Middle frontal gyrus (tissue), 1 donor: Measurements from ENCODE around the gene ZSCAN21.
A peak's percentile ranks its signal among the peaks of the same experiment; 100 is the strongest.

ENCODE experiments used
- DNase-seq: peaks from one replicate; pipeline ENCODE4 v3.0.0-alpha.2; 2015; ENCODE audit warnings: low spot score; ENCODE audit errors: extremely low spot score

Gene ZSCAN21

DNA sequence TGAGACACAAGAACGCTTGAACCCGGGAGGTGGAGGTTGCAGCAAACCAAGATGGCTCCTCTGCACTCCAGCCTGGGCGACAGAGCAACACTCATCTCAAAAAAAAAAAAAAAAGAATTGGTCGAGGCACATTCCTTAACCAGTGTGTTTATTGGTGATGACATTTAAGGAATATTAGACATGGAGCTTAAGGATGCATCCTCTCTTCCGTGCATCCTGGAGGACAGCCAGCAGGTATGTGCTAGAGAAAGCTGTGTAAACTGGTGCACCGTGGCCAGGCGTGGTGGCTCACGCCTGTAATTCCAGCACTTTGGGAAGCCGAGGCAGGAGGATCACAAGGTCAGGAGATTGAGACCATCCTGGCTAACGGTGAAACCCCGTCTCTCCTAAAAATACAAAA lies 22.4 kb upstream of the ZSCAN21 start:
- no peak for DNase-seq

DNA sequence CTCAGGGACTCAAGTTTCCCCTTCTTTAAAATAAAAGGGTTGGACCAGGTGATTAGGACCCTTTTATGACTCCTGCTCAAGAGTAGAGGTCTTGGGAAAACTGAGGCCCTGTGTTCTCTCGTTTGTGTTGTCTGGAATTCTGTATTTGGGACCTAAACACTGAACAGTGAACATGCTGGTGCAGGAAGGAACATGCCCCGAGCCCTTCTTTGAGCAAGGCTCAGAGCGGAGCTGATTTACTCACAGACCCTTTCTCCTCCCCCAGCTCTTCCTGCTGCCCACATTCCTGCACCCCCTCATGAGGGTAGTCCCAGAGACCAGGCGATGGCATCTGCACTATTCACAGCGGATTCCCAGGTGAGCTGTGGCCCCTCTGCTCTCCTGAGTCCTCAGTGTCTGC lies 20.0 kb upstream of the ZSCAN21 start:
- no peak for DNase-seq

DNA sequence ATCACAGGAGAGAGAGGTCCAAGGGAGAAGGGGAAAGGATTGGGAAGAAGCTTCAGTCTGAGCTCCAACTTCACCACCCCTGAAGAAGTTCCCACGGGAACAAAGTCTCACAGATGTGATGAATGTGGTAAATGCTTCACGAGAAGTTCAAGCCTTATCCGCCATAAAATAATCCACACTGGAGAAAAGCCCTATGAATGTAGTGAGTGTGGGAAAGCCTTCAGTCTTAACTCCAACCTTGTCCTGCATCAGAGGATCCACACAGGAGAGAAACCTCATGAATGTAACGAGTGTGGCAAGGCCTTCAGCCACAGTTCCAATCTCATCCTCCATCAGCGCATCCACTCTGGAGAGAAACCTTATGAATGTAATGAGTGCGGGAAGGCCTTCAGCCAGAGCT lies 16.0 kb upstream of the ZSCAN21 start:
- no peak for DNase-seq

DNA sequence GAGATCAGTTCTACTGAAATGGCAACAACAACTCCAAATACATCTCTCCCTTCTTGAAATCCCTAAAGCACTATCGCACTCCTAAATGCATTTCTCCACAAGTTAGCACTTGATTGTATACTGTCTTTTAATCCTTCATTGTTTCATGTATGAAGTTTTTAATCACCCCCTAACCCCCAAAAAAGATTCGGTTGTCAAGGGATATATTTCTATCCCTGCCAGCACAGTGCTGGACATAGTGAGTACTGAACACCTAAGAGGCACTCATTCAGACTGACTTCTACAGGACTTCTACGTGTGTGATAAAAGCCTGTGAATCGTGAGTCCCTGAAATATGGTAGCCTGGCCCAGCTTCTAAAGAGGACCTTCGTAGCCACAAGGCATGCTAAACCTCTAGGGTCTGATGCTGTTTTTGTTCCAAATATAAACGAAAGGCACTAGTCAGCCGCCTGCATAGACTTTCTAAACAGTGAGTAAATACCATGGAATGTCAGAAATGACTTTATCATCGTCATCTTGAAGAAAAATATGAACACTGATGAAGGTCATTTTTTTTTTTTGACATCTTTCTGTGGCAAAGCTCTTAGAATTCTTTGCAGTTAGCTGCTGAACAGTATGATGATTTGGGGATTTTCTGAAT lies 14.6 kb upstream of the ZSCAN21 start:
- no peak for DNase-seq

DNA sequence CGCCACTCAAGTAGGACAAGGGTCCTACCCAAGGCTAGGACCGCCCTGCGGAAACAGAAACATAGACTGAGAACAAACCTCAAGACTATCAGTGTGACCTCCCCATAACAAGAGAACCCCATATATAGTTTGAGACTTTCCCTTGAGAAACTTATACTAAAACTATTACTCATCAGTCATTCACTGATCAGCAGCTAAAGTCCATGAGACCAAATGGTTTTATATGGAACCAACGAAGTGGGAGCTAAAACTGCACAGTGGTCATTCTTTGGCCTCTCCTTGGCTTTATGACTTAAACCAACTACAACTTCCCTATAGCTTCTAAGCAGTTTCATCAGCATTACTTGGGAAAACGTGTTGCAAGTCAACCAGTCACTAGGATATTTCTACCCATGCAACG lies 13.7 kb upstream of the ZSCAN21 start:
- no peak for DNase-seq

DNA sequence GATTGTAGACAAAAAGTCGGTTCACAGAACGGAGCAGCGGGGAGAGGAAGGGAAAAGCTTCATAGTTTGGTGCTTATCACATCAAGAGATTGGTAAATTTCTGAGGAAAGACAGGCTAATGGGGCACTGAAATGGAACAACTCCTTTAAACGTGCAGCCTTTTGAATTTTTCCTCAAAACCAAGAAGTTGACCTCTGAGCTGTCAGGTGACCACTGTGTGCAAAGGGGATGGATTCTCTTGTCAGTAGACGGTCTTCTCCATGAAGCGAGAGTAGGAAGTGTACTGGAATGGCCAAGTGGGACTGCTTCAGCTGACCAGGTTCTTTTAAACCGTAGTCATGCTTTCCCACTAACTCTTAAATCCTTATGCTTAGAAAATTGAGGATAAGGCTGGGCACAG lies 11.2 kb upstream of the ZSCAN21 start:
- no peak for DNase-seq

DNA sequence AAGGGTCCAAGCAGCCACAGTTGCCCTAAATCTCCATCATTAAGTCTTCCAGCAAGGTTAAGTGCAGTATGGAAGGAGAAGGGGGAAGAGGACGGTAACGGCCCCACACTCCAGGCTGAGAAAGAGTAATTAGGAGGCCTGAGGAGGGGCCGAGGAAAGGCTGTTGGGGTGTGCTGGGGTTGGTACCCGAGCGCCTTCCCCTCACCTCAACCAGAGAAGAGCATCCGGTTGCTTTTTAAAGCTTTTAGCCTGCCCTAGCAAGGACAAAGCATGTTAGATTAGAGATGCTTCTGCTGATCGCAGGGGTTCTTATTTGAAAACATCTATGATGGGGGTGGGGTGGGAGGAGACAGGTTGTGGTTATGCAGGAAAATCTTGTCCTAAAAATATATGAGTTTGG lies 9.0 kb upstream of the ZSCAN21 start:
- DNase-seq = no peak

DNA sequence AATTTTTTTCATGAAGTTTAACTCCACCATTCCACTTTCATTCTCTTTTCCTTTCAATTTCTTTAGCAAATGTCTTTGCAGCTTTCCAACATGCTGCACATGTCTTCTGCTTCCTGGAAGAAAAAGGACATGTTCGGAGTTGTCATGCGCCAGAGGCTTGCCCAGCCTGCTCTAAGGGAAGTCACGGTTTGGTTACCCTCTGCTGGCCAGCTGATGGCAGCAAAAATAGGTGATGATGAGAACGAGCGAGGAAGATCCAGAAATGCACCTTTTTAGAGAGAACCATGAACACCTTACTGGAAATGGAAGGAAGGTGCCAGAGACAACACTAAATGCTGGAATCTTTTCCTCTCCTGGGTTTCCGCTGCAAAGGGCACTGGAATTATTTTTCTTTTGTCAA lies 4.9 kb upstream of the ZSCAN21 start:
- no peak for DNase-seq

DNA sequence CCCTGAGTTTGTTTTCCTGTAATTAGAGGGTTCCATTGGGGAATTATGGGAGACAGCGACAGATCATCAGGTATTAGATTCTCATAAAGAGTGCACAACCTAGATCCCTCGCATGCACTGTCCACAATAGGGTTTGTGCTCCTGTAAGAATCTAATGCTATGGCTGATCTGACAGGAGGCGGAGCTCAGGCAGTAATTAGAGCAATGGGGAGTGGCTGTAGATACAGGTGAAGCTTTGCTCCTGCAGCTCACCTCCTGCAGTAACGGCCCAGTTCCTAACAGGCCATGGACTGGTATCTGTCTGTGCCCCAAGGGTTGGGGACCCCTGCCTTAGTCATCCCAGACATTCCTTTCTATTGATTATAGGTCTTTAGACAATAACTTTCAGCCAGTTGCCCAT lies 894 bp upstream of the ZSCAN21 start:
- DNase-seq = no peak

DNA sequence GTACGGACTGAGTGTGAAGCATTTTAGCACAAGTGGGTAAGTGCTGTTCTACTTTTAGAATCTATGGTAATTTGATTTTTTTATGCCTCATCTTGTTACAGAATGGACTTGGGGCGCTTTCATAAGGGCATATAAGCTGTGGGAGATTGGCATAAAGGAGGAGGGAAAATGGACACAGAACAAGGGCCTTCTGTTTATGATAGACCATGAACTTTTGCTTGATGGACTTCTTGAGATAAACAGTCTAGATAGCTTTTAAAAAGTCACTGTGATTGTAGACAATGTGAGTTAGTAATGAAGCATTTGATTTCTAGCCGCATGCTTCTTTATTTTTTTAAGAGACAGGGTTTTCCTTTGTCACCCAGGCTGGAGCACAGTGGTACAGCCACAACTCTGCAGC lies 2.0 kb downstream of the ZSCAN21 start:
- DNase-seq = no peak

DNA sequence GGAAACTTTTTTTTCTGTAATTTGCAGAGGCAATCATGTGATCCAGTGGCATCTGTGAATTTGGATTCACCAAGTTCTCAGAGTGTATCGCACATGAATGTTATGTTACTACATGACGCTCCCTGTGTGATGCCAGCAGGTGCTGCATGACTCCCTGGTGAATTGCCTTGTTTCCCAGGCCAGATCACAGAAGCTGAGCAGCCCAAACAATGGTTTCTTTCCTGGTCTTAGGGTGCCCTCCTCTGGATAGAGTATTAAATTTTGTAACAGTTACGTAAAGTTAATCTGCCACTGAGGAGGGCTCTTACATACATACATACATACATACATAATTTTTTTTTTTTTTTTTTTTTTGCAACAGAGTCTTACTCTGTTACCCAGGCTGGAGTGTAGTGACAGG lies 3.6 kb downstream of the ZSCAN21 start:
- DNase-seq = peak; percentile 51

DNA sequence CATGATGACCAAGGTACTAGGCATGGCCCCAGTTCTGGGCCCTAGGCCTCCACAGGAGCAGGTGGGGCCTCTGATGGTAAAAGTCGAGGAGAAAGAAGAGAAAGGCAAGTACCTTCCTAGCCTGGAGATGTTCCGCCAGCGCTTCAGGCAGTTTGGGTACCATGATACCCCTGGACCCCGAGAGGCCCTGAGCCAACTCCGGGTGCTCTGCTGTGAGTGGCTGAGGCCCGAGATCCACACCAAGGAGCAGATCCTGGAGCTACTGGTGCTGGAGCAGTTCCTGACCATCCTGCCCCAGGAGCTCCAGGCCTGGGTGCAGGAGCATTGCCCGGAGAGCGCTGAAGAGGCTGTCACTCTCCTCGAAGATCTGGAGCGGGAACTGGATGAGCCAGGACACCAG lies 7.4 kb downstream of the ZSCAN21 start:
- no peak for DNase-seq

DNA sequence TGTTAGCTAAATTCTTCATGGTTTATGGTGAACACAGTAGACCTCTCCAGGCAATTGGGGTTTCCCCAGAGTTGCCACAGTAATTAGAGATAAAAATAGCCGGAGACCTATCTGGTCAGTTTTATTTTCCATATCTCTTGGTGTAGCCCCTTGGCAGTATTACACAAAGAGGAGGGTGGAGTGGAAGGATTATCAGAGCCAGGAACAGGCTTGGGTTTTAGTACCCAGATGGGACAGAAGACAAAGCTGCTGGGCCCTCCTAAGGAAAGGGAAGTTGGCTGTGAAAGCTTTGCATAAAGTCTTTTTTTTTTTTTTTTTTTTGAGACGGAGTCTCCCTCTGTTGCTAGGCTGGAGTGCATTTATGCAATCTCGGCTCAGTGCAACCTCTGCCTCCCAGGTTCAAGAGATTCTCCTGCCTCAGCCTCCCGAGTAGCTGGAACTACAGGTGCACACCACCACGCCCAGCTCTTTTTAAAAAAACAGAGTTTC lies 9.7 kb downstream of the ZSCAN21 start:
- no peak for DNase-seq

DNA sequence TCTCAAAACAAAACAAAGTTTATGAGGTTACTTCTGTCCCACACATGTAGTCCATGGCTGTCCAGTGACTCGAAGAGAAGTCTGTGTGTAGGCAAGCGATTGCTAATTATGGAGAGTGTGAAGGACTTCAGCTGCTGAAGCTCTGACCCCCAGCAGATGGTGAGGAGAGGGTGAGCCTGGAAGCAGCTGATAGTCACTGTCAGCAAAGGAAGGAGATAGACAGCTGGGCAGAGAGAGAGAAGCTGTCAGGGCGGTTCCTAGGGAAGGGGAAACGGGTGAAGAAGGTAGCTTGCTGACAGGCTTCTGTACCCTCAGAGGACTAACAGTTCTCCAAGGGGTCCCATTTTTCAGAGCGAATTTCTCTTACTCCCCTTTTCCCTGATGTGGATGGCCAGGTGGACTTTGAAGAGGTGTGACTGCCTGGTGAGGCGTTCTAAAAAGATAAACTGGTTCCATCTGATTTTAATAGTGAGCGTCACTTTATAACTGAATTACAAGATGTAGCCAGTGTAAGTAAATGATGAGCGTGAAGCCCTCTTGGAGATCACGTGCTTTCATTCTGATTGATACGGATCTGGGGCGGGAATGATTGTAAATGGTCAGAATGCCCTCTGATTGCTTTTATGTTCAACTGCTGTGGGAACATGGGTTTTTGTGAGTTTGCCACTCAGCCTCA lies 12.1 kb downstream of the ZSCAN21 start:
- no peak for DNase-seq

DNA sequence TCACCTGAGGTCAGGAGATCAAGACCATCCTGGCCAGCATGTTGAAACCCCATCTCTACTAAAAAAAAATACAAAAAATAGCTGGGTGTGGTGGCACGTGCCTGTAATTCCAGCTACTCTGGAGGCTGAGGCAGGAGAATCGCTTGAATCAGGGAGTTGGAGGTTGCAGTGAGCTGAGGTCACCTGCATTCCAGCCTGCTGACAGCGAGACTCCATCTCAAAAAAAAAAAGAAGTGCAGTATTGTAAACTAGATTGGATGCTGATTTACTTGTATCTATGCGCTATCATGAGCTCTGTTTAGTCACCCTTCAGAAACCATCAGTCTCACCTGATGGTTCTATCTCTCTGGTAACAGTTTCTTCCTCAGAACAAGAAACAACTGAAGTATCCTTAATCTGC lies 13.8 kb downstream of the ZSCAN21 start:
- no peak for DNase-seq

DNA sequence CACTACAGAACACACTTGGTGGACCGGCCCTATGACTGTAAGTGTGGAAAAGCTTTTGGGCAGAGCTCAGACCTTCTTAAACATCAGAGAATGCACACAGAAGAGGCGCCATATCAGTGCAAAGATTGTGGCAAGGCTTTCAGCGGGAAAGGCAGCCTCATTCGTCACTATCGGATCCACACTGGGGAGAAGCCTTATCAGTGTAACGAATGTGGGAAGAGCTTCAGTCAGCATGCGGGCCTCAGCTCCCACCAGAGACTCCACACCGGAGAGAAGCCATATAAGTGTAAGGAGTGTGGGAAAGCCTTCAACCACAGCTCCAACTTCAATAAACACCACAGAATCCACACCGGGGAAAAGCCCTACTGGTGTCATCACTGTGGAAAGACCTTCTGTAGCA lies 14.6 kb downstream of the ZSCAN21 start:
- no peak for DNase-seq

DNA sequence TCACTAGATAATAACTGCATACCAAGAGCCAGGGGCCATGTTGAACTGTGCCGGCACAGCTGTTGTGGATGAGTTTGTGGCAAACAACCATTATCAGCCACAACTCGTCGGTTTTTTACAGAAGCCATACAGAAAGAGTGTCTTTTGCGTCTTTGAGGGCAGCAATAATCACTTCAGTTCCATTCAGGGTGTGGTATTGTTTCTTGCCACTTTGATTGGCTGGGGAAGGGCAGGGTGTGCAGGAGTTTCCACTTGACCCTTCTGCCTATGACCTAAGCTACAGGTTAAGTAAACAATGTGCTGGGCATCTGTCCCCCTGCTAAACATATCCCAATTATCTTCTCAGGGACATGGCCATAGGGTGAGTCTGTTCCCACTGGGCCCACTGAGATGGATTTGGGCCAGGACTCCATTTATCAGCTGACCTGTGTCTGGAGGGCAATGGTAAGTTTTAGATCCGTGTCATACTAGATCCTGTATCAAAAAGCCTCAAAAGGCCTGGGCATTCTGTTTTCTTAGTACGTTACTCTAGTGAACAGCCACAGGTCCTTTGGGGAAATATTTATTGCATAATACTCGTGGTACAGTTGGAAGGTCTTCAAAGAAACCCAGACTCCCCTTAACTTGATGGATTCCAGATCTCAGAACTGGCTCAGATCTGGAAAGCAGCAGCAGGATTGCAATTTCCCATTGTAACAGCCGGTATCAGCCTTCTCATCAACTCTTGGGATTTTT lies 16.0 kb downstream of the ZSCAN21 start:
- DNase-seq = no peak

DNA sequence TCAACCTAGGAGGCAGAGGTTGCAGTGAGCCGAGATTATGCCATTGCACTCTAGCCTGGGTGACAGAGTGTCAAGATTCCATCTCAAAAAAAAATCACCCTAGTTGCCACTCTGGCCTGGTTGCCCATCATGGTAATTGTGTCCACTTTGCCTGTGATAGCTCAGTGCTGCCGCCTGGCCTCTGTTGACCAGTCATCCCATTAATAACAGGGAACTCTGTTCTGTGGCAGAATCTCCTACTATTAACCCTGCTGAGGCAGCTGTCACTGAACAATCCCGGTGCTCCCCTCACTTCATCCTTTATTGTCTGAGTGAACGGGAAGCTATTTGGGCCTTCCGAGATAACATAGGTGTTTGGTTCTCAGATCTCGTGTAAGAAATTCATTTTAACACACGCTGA lies 17.4 kb downstream of the ZSCAN21 start:
- no peak for DNase-seq

DNA sequence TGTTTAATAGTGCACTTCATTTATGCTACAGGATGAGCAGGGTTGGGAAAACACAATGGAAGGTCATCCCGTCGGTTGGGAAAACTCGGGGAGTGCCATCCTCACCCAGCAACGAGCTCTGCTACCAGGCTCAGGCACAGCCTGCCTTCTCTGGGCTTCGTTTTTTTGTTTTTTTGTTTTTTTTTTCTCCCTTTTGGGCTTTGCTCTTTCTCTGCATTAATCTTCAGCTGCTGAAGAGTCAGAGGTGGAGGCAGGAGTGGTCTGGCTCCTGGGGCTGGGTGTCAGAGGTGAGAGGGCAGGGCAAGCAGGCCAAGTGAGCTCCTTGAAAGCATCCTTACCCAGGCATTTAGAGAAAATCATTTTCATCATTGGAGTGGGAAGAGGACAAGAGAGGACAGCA lies 20.4 kb downstream of the ZSCAN21 start:
- no peak for DNase-seq

DNA sequence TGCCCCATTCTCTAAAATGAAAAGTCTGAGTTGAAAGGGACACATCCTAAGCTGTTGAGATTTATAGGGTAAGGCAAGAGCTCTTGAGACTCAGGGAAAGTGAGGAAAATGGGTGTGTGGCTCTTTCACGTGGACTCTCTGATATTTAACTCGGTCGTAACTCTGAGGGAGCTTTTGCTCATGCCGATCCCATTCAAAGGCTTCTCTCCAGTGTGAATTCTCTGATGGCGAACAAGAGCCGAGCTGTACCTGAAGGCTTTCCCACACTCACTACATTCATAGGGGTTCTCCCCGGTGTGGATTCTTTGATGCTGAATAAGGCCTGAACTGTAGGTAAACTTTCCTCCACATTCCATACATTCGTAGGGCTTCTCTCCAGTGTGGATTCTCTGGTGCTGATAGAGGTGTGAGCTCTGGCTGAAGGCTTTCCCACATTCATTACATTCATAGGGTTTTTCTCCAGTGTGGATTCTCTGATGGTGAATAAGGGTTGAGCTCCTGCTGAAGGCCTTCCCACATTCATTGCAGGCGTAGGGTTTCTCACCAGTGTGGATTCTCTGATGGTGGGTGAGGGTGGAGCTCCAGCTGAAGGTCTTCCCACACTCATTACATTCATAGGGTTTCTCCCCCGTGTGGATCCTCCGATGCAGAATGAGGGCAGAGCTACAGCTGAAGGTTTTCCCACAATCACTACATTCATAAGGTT lies 21.6 kb downstream of the ZSCAN21 start:
- DNase-seq = no peak

DNA sequence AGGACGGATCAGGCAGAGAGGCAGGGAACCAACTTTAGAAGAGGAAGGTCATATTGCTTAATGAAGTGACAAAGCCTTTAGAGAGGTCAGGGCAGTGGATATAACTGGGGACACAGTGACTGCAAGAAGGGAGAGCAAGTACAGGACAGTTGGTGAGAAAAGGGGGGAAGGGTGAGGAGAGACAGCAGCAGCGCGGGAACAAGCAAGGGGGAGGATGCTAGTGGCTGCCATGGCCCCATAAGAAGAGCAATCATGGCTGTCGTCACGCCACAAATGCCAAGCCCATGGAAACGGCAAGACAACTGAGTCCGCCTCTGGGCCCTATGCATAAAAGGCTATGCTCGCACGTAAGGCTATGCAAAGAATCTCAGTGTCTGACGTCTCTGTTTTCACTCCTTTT lies 22.9 kb downstream of the ZSCAN21 start:
- DNase-seq = no peak

DNA sequence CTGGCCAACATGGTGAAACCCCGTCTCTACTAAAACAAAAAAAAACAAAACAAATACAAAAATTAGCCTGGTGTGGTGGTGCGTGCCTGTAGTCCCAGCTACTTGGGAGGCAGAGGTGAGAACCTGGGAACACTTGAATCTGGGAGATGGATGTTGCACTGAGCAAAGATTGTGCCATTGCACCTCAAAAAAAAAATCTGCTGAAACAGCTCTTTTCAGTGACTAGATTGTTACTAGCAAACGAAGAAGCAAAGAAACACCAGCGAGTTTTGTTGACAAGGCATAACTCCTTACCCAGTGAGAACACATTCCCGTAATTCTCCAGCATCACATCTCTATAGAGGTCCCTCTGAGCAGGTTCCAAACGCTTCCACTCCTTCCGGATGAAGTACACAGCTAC lies 25.3 kb downstream of the ZSCAN21 start:
- no peak for DNase-seq
